Esophagus squamous epithelium (tissue), 5 donors: ENCODE results near the gene C1orf226. TPM values are rescaled to one million over a fixed set of nuclear protein-coding genes. Genes with fewer than 3 reads are reported as not detected.
A peak's percentile ranks its signal among the peaks of the same experiment; 100 is the strongest.

Source experiments
- DNase-seq: peaks from one replicate; lab custom pipeline; 2025; lab: John Stamatoyannopoulos, UW
- H3K27ac ChIP-seq, 4 donors: fragments of 200-600 bp; sonication (generic); one replicate each; pipeline ENCODE4 v1.5.1; 2016 to 2019; ENCODE audit warnings: mild to moderate bottlenecking in 1 of 4
- H3K27me3 ChIP-seq, 4 donors: fragments of 200-600 bp; sonication (generic); 1 replicate in 3 of 4; 2 replicates in 1 of 4; pipeline versions ENCODE4 v1.5.1 to v1.6.0; 2017 to 2021; ENCODE audit warnings: antibody characterized with exemption in 1 of 4
- H3K36me3 ChIP-seq, 3 donors: fragments of 200-600 bp; sonication (generic); one replicate each; pipeline ENCODE4 v1.5.1; 2016 to 2019
- H3K4me1 ChIP-seq, 3 donors: fragments of 200-600 bp; sonication (generic); one replicate each; pipeline ENCODE4 v1.5.1; 2017 to 2019
- H3K4me3 ChIP-seq, 4 donors: fragments of 200-600 bp; sonication (generic); 1 replicate in 3 of 4; 2 replicates in 1 of 4; pipeline ENCODE4 v1.5.1; 2016 to 2019; ENCODE audit warnings: mild to moderate bottlenecking in 2 of 4, moderate library complexity in 1 of 4
- H3K9me3 ChIP-seq, 3 donors: fragments of 200-600 bp; sonication (generic); one replicate each; pipeline ENCODE4 v1.5.1; 2016 to 2019
- POLR2A ChIP-seq, 4 donors: fragments of 450-650 bp; IDR thresholded peaks; one replicate each; pipeline ENCODE4 v1.6.1; 2017; ENCODE audit warnings: antibody characterized with exemption in 4 of 4, mild to moderate bottlenecking in 4 of 4, moderate library complexity in 3 of 4
- WGBS, 2 donors: methylation state at CpG; one replicate each; pipeline ENCODE4 v1.1.5; 2018; 5-methylcytosine and 5-hydroxymethylcytosine counted together
- intact Hi-C: fragments of 100-400 bp; cut with DNase I; formaldehyde crosslinking; loops from one replicate; pipeline ENCODE4 v1.15.0; 2022
- total RNA-seq, 4 donors: library from RNA; depleted of rRNA; stranded (reverse); fragments of >200 nt; gene quantifications; one replicate each; pipeline ENCODE4 v1.1.0, GENCODE V29; 2016
- TF ChIP-seq, protein P1 (sequence below), 6 experiments: fragments of 450-650 bp in 4 of 6; fragments of 200-600 bp in 2 of 6; sonication (generic) in 2 of 6; IDR thresholded peaks; one replicate each; pipeline ENCODE4 v1.5.1; 2016 to 2019; ENCODE audit warnings: antibody characterized with exemption in 6 of 6, mild to moderate bottlenecking in 4 of 6, moderate library complexity in 4 of 6
- donor health status: DM: yes; HTN: yes; CAD: no.

The C1orf226 gene
- total RNA-seq, 4 donors from 2014 or later: 1.7 to 5.3 (median 3.6) TPM

DNA sequence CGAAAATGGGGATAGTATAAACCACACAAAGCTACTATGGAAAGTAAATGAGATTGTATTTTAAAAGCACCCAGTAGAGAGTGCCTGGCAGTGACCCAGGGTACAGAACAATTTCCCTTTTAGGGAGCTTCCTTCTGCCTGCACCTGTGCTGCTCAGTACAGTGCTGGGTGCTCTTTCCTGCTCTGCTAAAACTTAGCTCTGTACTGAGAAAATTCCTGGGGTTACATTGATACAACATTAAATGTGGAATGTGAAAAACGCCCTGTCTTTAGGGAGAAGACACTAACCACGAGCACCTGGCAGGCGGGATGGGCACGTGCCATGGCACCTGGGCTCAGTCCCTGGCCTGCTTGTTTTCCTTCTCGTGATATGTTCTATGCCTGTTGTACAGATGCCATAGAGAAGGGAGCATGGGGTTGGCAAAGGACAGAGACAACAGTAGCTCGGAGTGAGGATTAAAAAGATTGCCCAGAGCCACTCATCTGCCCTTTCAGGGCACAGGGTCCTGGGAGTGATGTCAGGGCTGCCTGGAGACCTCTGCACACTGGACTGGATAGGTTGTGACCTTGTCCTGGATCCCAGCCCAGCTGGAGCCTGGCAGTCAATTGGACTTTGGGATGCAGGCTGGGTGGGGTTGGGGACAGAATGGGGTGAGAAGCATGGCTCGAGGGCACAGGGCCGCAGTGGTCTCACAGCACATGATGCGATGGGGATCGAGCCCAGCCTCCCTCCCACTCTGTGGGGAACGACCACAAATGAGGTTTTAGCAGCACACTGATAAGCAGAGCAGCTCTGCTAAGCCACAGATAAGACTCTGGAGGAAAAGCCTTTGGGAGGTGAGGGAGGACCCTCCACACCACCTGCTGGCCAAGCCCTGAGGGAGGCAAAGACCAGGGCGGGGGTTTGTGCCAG lies 9.1 kb upstream of the C1orf226 start:
- intact Hi-C loops: no loop called here
- peak overlapping the region in 2 of 4 donors; percentile 18 to 22 for H3K27ac ChIP-seq
- DNase-seq: no peak
- no peak overlapping the region for H3K4me3 ChIP-seq
- TF ChIP-seq POLR2A (IDR thresholded peaks at IDR 0.05): no peak
- TF ChIP-seq, protein P1, sequence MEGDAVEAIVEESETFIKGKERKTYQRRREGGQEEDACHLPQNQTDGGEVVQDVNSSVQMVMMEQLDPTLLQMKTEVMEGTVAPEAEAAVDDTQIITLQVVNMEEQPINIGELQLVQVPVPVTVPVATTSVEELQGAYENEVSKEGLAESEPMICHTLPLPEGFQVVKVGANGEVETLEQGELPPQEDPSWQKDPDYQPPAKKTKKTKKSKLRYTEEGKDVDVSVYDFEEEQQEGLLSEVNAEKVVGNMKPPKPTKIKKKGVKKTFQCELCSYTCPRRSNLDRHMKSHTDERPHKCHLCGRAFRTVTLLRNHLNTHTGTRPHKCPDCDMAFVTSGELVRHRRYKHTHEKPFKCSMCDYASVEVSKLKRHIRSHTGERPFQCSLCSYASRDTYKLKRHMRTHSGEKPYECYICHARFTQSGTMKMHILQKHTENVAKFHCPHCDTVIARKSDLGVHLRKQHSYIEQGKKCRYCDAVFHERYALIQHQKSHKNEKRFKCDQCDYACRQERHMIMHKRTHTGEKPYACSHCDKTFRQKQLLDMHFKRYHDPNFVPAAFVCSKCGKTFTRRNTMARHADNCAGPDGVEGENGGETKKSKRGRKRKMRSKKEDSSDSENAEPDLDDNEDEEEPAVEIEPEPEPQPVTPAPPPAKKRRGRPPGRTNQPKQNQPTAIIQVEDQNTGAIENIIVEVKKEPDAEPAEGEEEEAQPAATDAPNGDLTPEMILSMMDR (IDR thresholded peaks at IDR 0.05): no peak
- H3K4me1 ChIP-seq: peaks cover 0 to 19% (median 8%) of the 10 kb centered on the region in 3 donors
- no peaks in the 10 kb centered on the region for H3K36me3 ChIP-seq
- no peaks in the 10 kb centered on the region for H3K27me3 ChIP-seq
- H3K9me3 ChIP-seq: no peaks in the 10 kb centered on the region
- 55 to 64% methylated on average over 10 to 12 of the region's 13 CpGs for WGBS, 2 donors

DNA sequence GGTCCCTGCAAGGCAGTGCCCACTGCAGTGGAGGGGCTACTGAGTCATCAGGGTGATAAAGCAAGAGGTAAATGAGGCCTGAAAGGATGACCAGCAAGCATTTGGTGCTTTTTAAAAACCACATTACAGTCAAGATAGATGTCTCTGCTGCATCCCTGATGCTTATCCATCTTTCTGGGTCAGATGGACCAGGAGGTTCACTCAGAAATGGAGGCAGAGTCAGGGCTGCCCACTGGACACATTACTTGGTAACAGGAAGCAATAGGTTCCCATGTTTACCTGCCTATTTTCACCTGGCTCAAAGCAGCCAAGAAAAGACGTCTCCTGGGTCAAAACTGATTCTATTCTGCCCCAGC lies 8.5 kb upstream of the C1orf226 start:
- Histone ChIP-seq H3K9me3 (no peaks in the 10 kb centered on the region), H3K36me3 (no peaks in the 10 kb centered on the region), H3K4me3 (no peak overlapping the region), H3K4me1 (peaks cover 0 to 19% (median 8%) of the 10 kb centered on the region in 3 donors), H3K27ac (no peak overlapping the region), H3K27me3 (no peaks in the 10 kb centered on the region)
- 60 to 89% methylated on average over 1 of the region's 1 CpG for WGBS, 2 donors
- no peak for DNase-seq
- intact Hi-C loops: no loop called here
- no peak for TF ChIP-seq POLR2A (IDR thresholded peaks at IDR 0.05)
- TF ChIP-seq, protein P1 (IDR thresholded peaks at IDR 0.05): no peak

DNA sequence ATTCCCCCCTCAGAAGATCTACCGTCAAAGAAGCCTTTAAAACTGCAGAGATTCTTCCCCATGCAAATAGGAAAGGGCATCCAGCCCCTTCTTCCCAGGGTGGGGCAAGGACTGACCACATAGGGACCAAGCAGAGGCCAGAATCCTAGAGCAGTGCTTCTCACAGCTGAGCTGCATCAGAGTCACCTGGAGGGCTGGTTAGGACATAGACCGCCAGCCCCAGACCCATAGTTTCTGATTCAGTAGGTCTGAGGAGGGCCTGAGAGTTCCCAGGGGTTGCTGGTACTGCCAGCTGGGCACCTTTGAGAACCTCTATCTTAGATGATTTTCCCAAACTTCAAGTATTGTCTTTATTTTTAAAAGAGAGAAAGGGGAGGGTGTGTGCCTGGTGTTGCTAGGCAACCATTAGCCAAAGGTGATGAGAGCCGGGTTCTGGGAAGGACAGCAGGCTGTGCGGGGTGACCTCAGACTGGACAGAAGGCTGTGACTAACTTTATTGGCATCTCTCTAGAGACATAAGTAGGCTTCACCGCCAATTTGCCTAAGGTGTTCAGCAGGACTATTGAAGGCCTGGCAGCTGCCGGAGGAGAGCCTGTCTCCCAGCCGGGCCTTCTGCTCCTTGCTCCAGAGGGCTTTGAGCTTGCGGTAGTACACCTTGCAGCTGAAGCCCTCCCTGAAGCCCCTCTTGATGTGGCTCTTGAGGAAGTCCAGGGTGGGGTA lies 7.8 kb upstream of the C1orf226 start:
- intact Hi-C loops: no loop called here
- Histone ChIP-seq H3K9me3 (no peaks in the 10 kb centered on the region), H3K27me3 (no peaks in the 10 kb centered on the region), H3K4me1 (peaks cover 0 to 19% (median 8%) of the 10 kb centered on the region in 3 donors), H3K36me3 (no peaks in the 10 kb centered on the region), H3K4me3 (no peak overlapping the region), H3K27ac (no peak overlapping the region)
- TF ChIP-seq, protein P1 (IDR thresholded peaks at IDR 0.05): no peak
- TF ChIP-seq POLR2A (IDR thresholded peaks at IDR 0.05): no peak
- DNase-seq: no peak
- 77 to 92% methylated on average over 4 to 6 of the region's 8 CpGs for WGBS, 2 donors

DNA sequence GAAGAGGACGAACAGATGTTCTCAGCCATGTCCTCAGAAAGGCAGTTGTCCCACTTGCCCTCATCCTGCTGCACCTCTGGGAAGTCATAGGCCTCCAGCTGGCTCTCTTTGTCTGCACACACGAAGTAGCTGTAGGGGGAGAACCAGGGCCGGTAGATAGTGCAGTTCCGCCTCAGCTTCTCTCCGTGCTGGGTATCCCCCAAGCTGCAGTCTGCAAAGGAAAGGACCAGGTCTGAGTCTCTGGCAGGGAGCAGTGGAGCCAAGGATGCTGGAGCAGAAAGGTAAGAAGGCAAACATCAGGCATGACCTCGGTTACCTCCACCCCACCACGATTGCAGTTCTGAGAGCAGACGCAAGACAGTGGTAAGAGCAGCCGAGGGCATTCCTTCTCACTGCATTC lies 7.1 kb upstream of the C1orf226 start:
- Histone ChIP-seq H3K9me3 (no peaks in the 10 kb centered on the region), H3K4me3 (no peak overlapping the region), H3K4me1 (peaks cover 0 to 17% (median 8%) of the 10 kb centered on the region in 3 donors), H3K27ac (no peak overlapping the region), H3K36me3 (no peaks in the 10 kb centered on the region), H3K27me3 (no peaks in the 10 kb centered on the region)
- intact Hi-C loops: no loop called here
- TF ChIP-seq POLR2A (IDR thresholded peaks at IDR 0.05): no peak
- TF ChIP-seq, protein P1 (IDR thresholded peaks at IDR 0.05): no peak
- 82 to 91% methylated on average over 4 of the region's 9 CpGs for WGBS, 2 donors
- no peak for DNase-seq

DNA sequence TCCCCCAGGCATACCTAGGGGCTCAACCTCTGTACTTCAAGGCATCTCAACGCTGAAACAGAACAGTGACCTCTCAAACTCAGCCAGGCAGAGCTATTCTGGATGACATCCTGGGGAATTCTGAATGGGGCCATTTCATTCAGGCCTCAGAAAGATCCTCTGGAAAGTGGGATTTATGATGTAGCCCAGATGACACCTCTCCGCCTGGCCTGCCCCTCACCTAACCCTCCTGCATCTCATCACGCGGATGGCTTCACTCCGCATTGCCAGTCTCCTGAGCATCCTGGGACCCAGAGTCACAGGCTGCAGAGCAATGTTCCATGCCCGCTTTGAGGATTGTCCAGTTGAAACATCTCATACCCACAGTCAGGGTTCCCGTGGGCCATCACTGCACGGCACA lies 6.1 kb upstream of the C1orf226 start:
- no peaks in the 10 kb centered on the region for H3K9me3 ChIP-seq
- peaks cover 0 to 14% (median 8%) of the 10 kb centered on the region in 3 donors for H3K4me1 ChIP-seq
- no peak overlapping the region for H3K27ac ChIP-seq
- TF ChIP-seq, protein P1 (IDR thresholded peaks at IDR 0.05): no peak
- intact Hi-C loops: no loop called here
- H3K27me3 ChIP-seq: no peaks in the 10 kb centered on the region
- no peak overlapping the region for H3K4me3 ChIP-seq
- H3K36me3 ChIP-seq: no peaks in the 10 kb centered on the region
- no peak for DNase-seq
- WGBS, 2 donors: 74 to 80% methylated on average over 1 to 5 of the region's 8 CpGs
